Endothelial cell of umbilical vein (primary cell): ENCODE measurements around the gene NCOA3. TPM values are rescaled to one million over a fixed set of nuclear protein-coding genes. Genes with fewer than 3 reads are reported as not detected.

Experiments
- BruUV-seq: library from RNA; stranded (reverse); fragments of 400-500 nt; replicated peaks from 2 replicates; lab custom pipeline; 2021; lab: Mats Ljungman, UMichigan
- CTCF ChIA-PET: fragments of 300-600, 350-600 bp; sonication (Branson Sonifier 250); formaldehyde crosslinking; loops from one replicate; lab custom pipeline; 2021; ENCODE audit warnings: antibody characterized with exemption, inconsistent platforms; lab: Charles Lee
- POLR2A ChIA-PET: fragments of 300-600, 350-600 bp; sonication (Branson Sonifier 250); formaldehyde crosslinking; loops from one replicate; lab custom pipeline; 2021; ENCODE audit warnings: antibody characterized with exemption, inconsistent platforms; lab: Charles Lee
- DNase-seq: peaks from one replicate; pipeline ENCODE4 v3.0.0-alpha.2; 2011; ENCODE audit warnings: low read depth, low spot score
- FAIRE-seq: peaks from 2 replicates; lab custom pipeline; 2011; peaks lifted over from hg19 to GRCh38; lab: Jason Lieb, UNC
- H2AFZ ChIP-seq: 2 replicates; pipeline ENCODE4 v1.6.0; 2012; ENCODE audit warnings: low read depth, low read length, control low read depth, inconsistent platforms
- H3K27ac ChIP-seq: 2 replicates; pipeline ENCODE4 v1.5.1; 2011; ENCODE audit warnings: low read depth, mild to moderate bottlenecking, control low read depth, low read length, moderate library complexity; ENCODE audit not compliant: insufficient read depth
- H3K27me3 ChIP-seq, 2 experiments: 2 replicates each; pipeline versions ENCODE4 v1.6.0 to v1.6.1; 2011; ENCODE audit warnings: low read length in 2 of 2, mixed read lengths in 1 of 2; ENCODE audit not compliant: control insufficient read depth in 2 of 2, insufficient read depth in 2 of 2
- H3K36me3 ChIP-seq, 2 experiments: 2 replicates in 1 of 2; 3 replicates in 1 of 2; pipeline ENCODE4 v1.5.1; 2011; ENCODE audit warnings: low read length in 2 of 2, mild to moderate bottlenecking in 1 of 2, moderate library complexity in 1 of 2; ENCODE audit not compliant: control insufficient read depth in 2 of 2, insufficient read depth in 2 of 2; ENCODE audit errors: extremely low read depth in 1 of 2
- H3K4me1 ChIP-seq: 3 replicates; pipeline ENCODE4 v1.5.1; 2011; ENCODE audit warnings: mild to moderate bottlenecking, low read length; ENCODE audit not compliant: control insufficient read depth, insufficient read depth; ENCODE audit errors: extremely low read depth
- H3K4me2 ChIP-seq: 2 replicates; pipeline ENCODE4 v1.6.1; 2011; ENCODE audit warnings: low read length, control low read depth, mixed read lengths; ENCODE audit not compliant: insufficient read depth
- H3K4me3 ChIP-seq, 3 experiments: fragments of 200-600 bp in 1 of 3; sonication (generic), shearing (Covaris generic) in 1 of 3; replicated peaks in 1 of 3; 2 replicates each; pipeline ENCODE4 v1.5.1; 2011 to 2016; ENCODE audit warnings: control low read depth in 3 of 3, low read length in 3 of 3, mild to moderate bottlenecking in 2 of 3, inconsistent platforms in 1 of 3, low read depth in 1 of 3, moderate library complexity in 1 of 3; ENCODE audit not compliant: insufficient read depth in 1 of 3
- H3K79me2 ChIP-seq: 2 replicates; pipeline ENCODE4 v1.6.0; 2012; ENCODE audit warnings: low read length, inconsistent platforms; ENCODE audit not compliant: control insufficient read depth, insufficient read depth
- H3K9ac ChIP-seq: replicated peaks from 2 replicates; pipeline ENCODE3; 2011; ENCODE audit warnings: low read length, control low read depth; ENCODE audit not compliant: insufficient read depth; ENCODE audit errors: extremely low read depth
- H3K9me1 ChIP-seq: replicated peaks from 3 replicates; pipeline ENCODE4 v1.6.0; 2011; ENCODE audit warnings: mild to moderate bottlenecking, low read length; ENCODE audit not compliant: control insufficient read depth, insufficient read depth; ENCODE audit errors: extremely low read depth
- H3K9me3 ChIP-seq: replicated peaks from 2 replicates; pipeline ENCODE4 v1.5.1; 2012; ENCODE audit warnings: low read length, inconsistent platforms; ENCODE audit not compliant: control insufficient read depth, insufficient read depth
- H4K20me1 ChIP-seq: replicated peaks from 2 replicates; pipeline ENCODE3; 2011; ENCODE audit warnings: mild to moderate bottlenecking, low read length; ENCODE audit not compliant: control insufficient read depth, insufficient read depth; ENCODE audit errors: extremely low read depth
- CTCF ChIP-seq, 2 donors: IDR thresholded peaks; 1 replicate in 1 of 2; 2 replicates in 1 of 2; pipeline ENCODE4 v1.5.1; 2011; ENCODE audit warnings: low read length in 2 of 2, mild to moderate bottlenecking in 2 of 2, moderate library complexity in 2 of 2, control low read depth in 1 of 2, inconsistent platforms in 1 of 2, low read depth in 1 of 2; ENCODE audit not compliant: insufficient read depth in 1 of 2; ENCODE audit errors: extremely low read depth in 1 of 2
- EZH2 ChIP-seq: IDR thresholded peaks from 2 replicates; pipeline ENCODE4 v1.6.1; 2012; ENCODE audit warnings: borderline replicate concordance, low read depth, mild to moderate bottlenecking, moderate library complexity, low read length, inconsistent platforms; ENCODE audit not compliant: severe bottlenecking
- FOS ChIP-seq: IDR thresholded peaks from 2 replicates; pipeline ENCODE4 v1.6.1; 2011; ENCODE audit warnings: mild to moderate bottlenecking, low read length, moderate library complexity, borderline replicate concordance; ENCODE audit not compliant: insufficient read depth
- GATA2 ChIP-seq: IDR thresholded peaks from 2 replicates; pipeline ENCODE4 v1.7.0; 2011; ENCODE audit warnings: low read depth, mild to moderate bottlenecking, moderate library complexity, mixed read lengths, low read length; ENCODE audit not compliant: insufficient read length, insufficient read depth
- JUN ChIP-seq: IDR thresholded peaks from 2 replicates; pipeline ENCODE4 v1.6.1; 2011; ENCODE audit warnings: borderline replicate concordance, low read depth; ENCODE audit not compliant: insufficient read length, insufficient read depth
- MAX ChIP-seq: IDR thresholded peaks from 2 replicates; pipeline ENCODE4 v1.6.1; 2011; ENCODE audit not compliant: insufficient read depth, insufficient read length
- MYC ChIP-seq: IDR thresholded peaks from one replicate; pipeline ENCODE4 v1.6.1; 2011; ENCODE audit warnings: mild to moderate bottlenecking, low read depth, low read length
- POLR2A ChIP-seq: IDR thresholded peaks from 2 replicates; pipeline ENCODE4 v1.6.1; 2012; ENCODE audit warnings: low read depth, mild to moderate bottlenecking, control low read depth, low read length
- POLR2AphosphoS5 ChIP-seq: IDR thresholded peaks from 2 replicates; pipeline ENCODE4 v1.6.1; 2012; ENCODE audit warnings: low read depth, mild to moderate bottlenecking, control low read depth, low read length, moderate library complexity; ENCODE audit not compliant: insufficient read depth
- dilution Hi-C: fragments of 300-500 bp; cut with MboI; formaldehyde crosslinking; loops from one replicate; pipeline ENCODE4 v1.15.0; 2019; ENCODE audit warnings: low sequenced_read_pairs; ENCODE audit not compliant: extremely low pct_ligation_motif_present
- intact Hi-C: fragments of 100-400 bp; cut with micrococcal nuclease; formaldehyde crosslinking; loops from one replicate; pipeline ENCODE4 v1.10.0; 2022
- polyA plus RNA-seq, 4 experiments: library from polyadenylated mRNA; depleted of rRNA in 3 of 4; stranded (reverse) in 3 of 4; unstranded in 1 of 4; fragments of >200 nt; gene quantifications; 2 replicates each; pipeline versions ENCODE4 v1.2.1 to v1.2.3, GENCODE V29; 2011 to 2012; ENCODE audit warnings: missing spikeins in 1 of 4
- total RNA-seq: library from RNA; stranded (reverse); gene quantifications from 2 replicates; pipeline ENCODE4 v1.2.3, GENCODE V29; 2021

The NCOA3 gene
- total and polyA plus RNA-seq, 2 donors (not counting 3 experiments of a cell fraction or from before 2014, with no cell fraction given): 12.0 to 35.6 TPM

GRCh38 chr20:47476452-47476851 lies 25.2 kb upstream of the NCOA3 start:
- Histone ChIP-seq H3K4me3 (no peak overlapping the region), H2AFZ (no peak overlapping the region), H3K27me3 (no peaks in the 10 kb centered on the region), H3K4me2 (no peak overlapping the region), H3K27ac (no peak overlapping the region), H3K36me3 (no peaks in the 10 kb centered on the region), H3K4me1 (no peaks in the 10 kb centered on the region), H3K9ac (no peak overlapping the region), H3K9me1 (no peaks in the 10 kb centered on the region), H3K79me2 (no peaks in the 10 kb centered on the region), H3K9me3 (no peaks in the 10 kb centered on the region), H4K20me1 (no peaks in the 10 kb centered on the region)
- DNase-seq (no peak), FAIRE-seq (peak; percentile 62)
- intact Hi-C loops (no loop called here), dilution Hi-C loops (no loop called here)
- no TSS peak for BruUV-seq
- POLR2A ChIA-PET: no interaction called here
- CTCF ChIA-PET: no interaction called here
- no peak for TF ChIP-seq MYC
- no peak for TF ChIP-seq FOS
- no peak for TF ChIP-seq JUN
- no peak for TF ChIP-seq MAX
- no peak for TF ChIP-seq EZH2
- TF ChIP-seq CTCF (IDR thresholded peaks at IDR 0.05; ENCODE audit: extremely low read depth in 1 of 2, insufficient read depth in 1 of 2, low read depth in 1 of 2, low read length in 2 of 2): no peak
- no peak for TF ChIP-seq GATA2
- no peak for TF ChIP-seq POLR2A
- TF ChIP-seq POLR2AphosphoS5: no peak
